ENCODE measurements around the gene TRPM3. TPM values are rescaled to one million over a fixed set of nuclear protein-coding genes. Genes with fewer than 3 reads are reported as not detected.

TRPM3 gene
- total and polyA plus RNA-seq, 2 of the 8 experiments (the other 6 are each of a cell fraction or from before 2014, with no cell fraction given), result 2.4 to 10.9 TPM

DNA sequence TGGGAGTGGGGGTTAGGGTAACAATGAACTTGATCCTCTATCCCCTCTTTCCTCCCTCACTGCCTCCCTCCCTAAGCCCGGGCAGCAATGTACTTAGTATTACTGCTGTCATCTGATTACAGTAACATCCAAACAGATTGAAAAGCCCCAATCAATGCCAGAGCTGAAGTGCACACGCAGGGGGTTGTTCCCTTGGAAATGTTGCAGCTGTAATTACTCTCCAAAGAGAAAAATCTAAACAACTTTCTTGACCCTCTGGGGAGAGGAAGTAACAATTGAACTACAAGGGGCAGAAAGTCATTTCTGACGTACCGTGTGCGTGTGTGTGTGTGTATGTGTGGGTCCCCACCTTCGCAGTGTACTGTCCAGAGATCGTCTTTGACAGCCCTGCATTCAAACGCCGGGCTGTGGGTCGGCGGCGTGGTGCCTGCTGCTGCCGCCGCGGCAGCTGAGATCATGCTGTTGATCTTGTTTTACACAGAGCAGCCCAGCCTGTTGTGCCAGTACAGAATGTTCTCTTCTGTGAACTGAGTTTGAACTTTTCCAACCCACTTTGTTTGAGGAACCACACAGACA lies 640.9 kb downstream of the TRPM3 start:
- H3K18ac ChIP-seq (ENCODE audit: extremely low read depth, low read length), result no peak overlapping the region

More for the DNA sequence above, 640.9 kb downstream of the TRPM3 start:
- Histone ChIP-seq H3K14ac (ENCODE audit: insufficient read length) (no peak overlapping the region), H3K4me2 (ENCODE audit: insufficient read depth in 1 of 2, low read depth in 2 of 2, low read length in 2 of 2) (peak overlapping the region; percentile 4 to 6; a peak in 1 of 4 replicates), H3K4me1 (replicated peaks in 1 of 4; ENCODE audit: control insufficient read depth in 3 of 4, insufficient read depth in 4 of 4, low read length in 3 of 4) (peaks cover 2 to 14% (median 11%) of the 10 kb centered on the region in 4 experiments), H2AFZ (ENCODE audit: low read length) (0 out of 2 replicates have a peak overlapping the region, but pooled peaks have one; percentile 56), H3K79me2 (ENCODE audit: control insufficient read depth in 1 of 2, insufficient read depth in 2 of 2, low read length in 2 of 2) (no peaks in the 10 kb centered on the region), H3K27me3 (replicated peaks in 1 of 4; ENCODE audit: control insufficient read depth in 3 of 4, extremely low read depth in 1 of 4, insufficient read depth in 3 of 4, low read length in 3 of 4) (no peaks in the 10 kb centered on the region; a peak in 1 of 7 replicates), H3K56ac (replicated peaks; ENCODE audit: insufficient read length, low read depth, low read length) (no peak overlapping the region), H3K9me3 (ENCODE audit: insufficient read depth in 2 of 2, low read depth in 1 of 2, low read length in 1 of 2) (no peaks in the 10 kb centered on the region), H2AK5ac (ENCODE audit: low read depth, low read length) (no peak overlapping the region), H3K9ac (replicated peaks in 1 of 4; ENCODE audit: extremely low read depth in 1 of 4, low read depth in 3 of 4, low read length in 3 of 4) (peak overlapping the region in 1 of 4 experiments; percentile 17; a peak in 1 of 7 replicates), H2BK120ac (replicated peaks; ENCODE audit: low read depth, low read length) (no peak overlapping the region), H3K23me2 (ENCODE audit: low read depth, low read length) (no peaks in the 10 kb centered on the region; the same call in 1 of the 2 replicates), H4K91ac (replicated peaks; ENCODE audit: insufficient read length, low read length) (peak overlapping the region; percentile 75), H2BK15ac (ENCODE audit: low read length) (peak overlapping the region; percentile 73; the same call in 1 of the 2 replicates), H2BK5ac (ENCODE audit: low read depth, low read length) (peak overlapping the region; percentile 38; the same call in 1 of the 2 replicates), H3K4me3 (ENCODE audit: extremely low read depth in 1 of 4, insufficient read depth in 2 of 4, low read depth in 3 of 4, low read length in 4 of 4) (no peak overlapping the region; a peak in 1 of 8 replicates), H3K23ac (ENCODE audit: insufficient read length) (no peak overlapping the region), H3K27ac (ENCODE audit: low read depth, low read length) (no peak overlapping the region), H3K4ac (replicated peaks; ENCODE audit: insufficient read length, low read depth, low read length) (no peak overlapping the region), H3K79me1 (ENCODE audit: low read depth, low read length) (no peaks in the 10 kb centered on the region; the same call in 1 of the 2 replicates), H3K36me3 (ENCODE audit: control insufficient read depth in 2 of 4, insufficient read depth in 4 of 4, low read length in 3 of 4) (no peaks in the 10 kb centered on the region), H2BK20ac (ENCODE audit: low read length) (no peak overlapping the region), H4K20me1 (replicated peaks in 1 of 2; ENCODE audit: control insufficient read depth in 1 of 2, insufficient read depth in 2 of 2, low read length in 2 of 2) (no peaks in the 10 kb centered on the region), H4K5ac (ENCODE audit: insufficient read length, low read depth, low read length) (no peak overlapping the region), H4K8ac (ENCODE audit: extremely low read depth, insufficient read depth, low read length) (no peak overlapping the region), H2BK12ac (ENCODE audit: low read depth, low read length) (0 out of 2 replicates have a peak overlapping the region, but pooled peaks have one; percentile 50)
- FAIRE-seq, result no peak
- POLR2A ChIA-PET (ENCODE audit: partially characterized antibody), result no interaction called here
- CTCF ChIA-PET (ENCODE audit: partially characterized antibody), result interaction anchor here (1.1 to 3.1 kb wide), 9 partner anchors 11 to 122 kb away, joined by 3 to 12 read pairs (median 4); no protein-coding TSS in a partner anchor
- no peak for TF ChIP-seq KDM4A (IDR thresholded peaks at IDR 0.05; ENCODE audit: low read depth, low read length, severe bottlenecking)
- no peak for TF ChIP-seq CREB1 (IDR thresholded peaks at IDR 0.05)
- TF ChIP-seq, protein P1, sequence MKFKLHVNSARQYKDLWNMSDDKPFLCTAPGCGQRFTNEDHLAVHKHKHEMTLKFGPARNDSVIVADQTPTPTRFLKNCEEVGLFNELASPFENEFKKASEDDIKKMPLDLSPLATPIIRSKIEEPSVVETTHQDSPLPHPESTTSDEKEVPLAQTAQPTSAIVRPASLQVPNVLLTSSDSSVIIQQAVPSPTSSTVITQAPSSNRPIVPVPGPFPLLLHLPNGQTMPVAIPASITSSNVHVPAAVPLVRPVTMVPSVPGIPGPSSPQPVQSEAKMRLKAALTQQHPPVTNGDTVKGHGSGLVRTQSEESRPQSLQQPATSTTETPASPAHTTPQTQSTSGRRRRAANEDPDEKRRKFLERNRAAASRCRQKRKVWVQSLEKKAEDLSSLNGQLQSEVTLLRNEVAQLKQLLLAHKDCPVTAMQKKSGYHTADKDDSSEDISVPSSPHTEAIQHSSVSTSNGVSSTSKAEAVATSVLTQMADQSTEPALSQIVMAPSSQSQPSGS (IDR thresholded peaks at IDR 0.05; ENCODE audit: low read length), result no peak
- no peak for TF ChIP-seq SAP30 (IDR thresholded peaks at IDR 0.05; ENCODE audit: insufficient read depth, insufficient replicate concordance, low read length)
- no peak for DNase-seq (ENCODE audit: low read depth in 1 of 2, low spot score in 2 of 2)
- WGBS, 2 experiments (ENCODE audit: extremely low coverage in 1 of 2, insufficient coverage in 1 of 2, insufficient read length in 1 of 2, insufficient replicate concordance in 2 of 2, low coverage in 1 of 2, low lambda C conversion rate in 2 of 2, missing lambda C conversion rate in 1 of 2), result 74% methylated on average over 15 of the region's 15 CpGs; no CpG with 5 or more reads in 1 of the 2 experiments

All from H1 (cell line).